ENCODE results near the gene FTH1. TPM values are rescaled to one million over a fixed set of nuclear protein-coding genes. Genes with fewer than 3 reads are reported as not detected.

The FTH1 gene
- total and polyA plus RNA-seq, 2 of the 13 experiments (the other 11 are each of a cell fraction or from before 2014, with no cell fraction given), result 607 to 760 TPM

DNA sequence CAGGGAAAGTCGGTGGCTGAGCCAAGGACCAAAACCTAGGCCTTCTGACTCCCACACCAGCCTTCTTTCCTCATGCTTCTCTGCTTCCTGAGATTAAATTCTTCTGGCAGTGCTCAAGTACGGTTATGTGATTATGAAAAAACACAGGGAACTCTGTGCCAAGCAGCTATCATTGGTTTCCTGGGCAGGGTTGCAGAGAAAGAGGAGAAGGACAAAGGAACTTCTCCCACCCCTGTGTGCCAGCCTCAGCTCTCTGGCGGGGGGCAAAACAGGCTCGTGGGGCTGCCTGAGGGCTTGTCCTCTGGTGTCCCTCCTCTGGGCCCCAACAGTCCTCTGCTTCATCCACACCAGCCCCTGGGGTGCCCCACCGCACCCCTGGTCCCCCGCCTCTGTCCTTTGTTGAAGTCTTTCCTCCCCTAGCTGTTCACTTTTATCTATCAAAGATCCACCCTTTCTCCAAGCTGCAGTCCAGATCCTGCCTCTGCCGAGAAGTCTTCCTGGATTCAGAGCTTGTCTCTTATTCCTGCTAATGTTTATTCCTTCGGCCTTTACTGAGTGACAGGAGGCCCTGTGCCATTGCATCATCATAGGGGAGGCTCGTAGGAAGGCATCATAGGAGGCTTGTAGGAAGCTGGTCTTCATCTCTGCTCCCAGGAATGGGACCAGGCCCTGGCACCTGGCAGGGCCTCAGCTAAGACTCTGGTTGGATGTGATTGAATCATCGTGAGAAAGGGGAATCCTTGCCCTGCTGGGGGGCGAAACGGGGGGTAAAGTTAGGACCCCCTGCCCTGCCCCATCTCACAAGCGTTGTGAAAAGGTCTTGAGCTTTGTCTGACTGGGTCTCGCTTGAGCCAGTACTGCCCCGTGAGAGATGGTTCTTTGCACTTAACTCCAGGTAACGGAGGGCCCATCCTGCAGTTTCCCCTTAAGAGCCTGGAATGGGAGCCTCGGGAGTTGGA lies 11.5 kb upstream of the FTH1 start:
- intact Hi-C loops (cut with micrococcal nuclease; ENCODE audit: unreplicated experiment) (no loop called here), in situ Hi-C loops (cut with HindIII; ENCODE audit: extremely low pct_ligation_motif_present, low pct_unique_long_range_greater_than_20kb) (no loop called here)
- Histone ChIP-seq H3K27me3 (ENCODE audit: control insufficient read depth in 1 of 2, insufficient read depth in 2 of 2, low read length in 2 of 2) (no peaks in the 10 kb centered on the region), H3K36me3 (replicated peaks in 1 of 2; ENCODE audit: control insufficient read depth in 1 of 2, insufficient read depth in 2 of 2, low read length in 2 of 2) (no peaks in the 10 kb centered on the region), H2AFZ (ENCODE audit: low read length) (no peak overlapping the region), H3K9ac (ENCODE audit: insufficient read depth, low read depth, low read length) (no peak overlapping the region), H3K4me3 (replicated peaks in 1 of 3; ENCODE audit: insufficient read depth in 1 of 3, low read depth in 2 of 3, low read length in 3 of 3) (no peak overlapping the region), H3K9me3 (ENCODE audit: low read length) (no peaks in the 10 kb centered on the region), H3K4me1 (ENCODE audit: insufficient read depth, low read length) (peaks cover 99% of the 10 kb centered on the region), H3K4me2 (ENCODE audit: low read depth, low read length) (0 out of 2 replicates have a peak overlapping the region, but pooled peaks have one; percentile 13), H3K79me2 (ENCODE audit: insufficient read depth, low read length) (no peaks in the 10 kb centered on the region), H3K27ac (ENCODE audit: extremely low read length, insufficient read depth, low read length) (peak overlapping the region; percentile 19), H4K20me1 (ENCODE audit: insufficient read depth, low read length) (no peaks in the 10 kb centered on the region)
- ChIA-PET CTCF (ENCODE audit: low intra/inter-chr PET ratio, low total read pairs) (no interaction called here), POLR2A (interaction anchor here (0.9 to 14.8 kb wide), 3 partner anchors 14 to 29 kb away, joined by 5 to 518 read pairs (median 170); partner anchors contain the start of genes BEST1 and FTH1)
- ATAC-seq, result no peak
- no peak for FAIRE-seq
- 83% methylated on average over 17 of the region's 17 CpGs for WGBS (ENCODE audit: low lambda C conversion rate)
- BruUV-seq (replicated peaks), result no TSS peak
- no peak for DNase-seq (ENCODE audit: low spot score)
- TF ChIP-seq, protein P1, sequence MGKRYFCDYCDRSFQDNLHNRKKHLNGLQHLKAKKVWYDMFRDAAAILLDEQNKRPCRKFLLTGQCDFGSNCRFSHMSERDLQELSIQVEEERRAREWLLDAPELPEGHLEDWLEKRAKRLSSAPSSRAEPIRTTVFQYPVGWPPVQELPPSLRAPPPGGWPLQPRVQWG (CRISPR knock-in tag; IDR thresholded peaks at IDR 0.05; ENCODE audit: borderline replicate concordance, low read depth), result no peak
- no peak for TF ChIP-seq CHCHD3 (CRISPR knock-in tag; IDR thresholded peaks at IDR 0.05)
- TF ChIP-seq ATF7 (IDR thresholded peaks at IDR 0.05), result 0 out of 2 replicates have a peak, but pooled peaks have one; percentile 39
- no peak for TF ChIP-seq ATF7 (CRISPR knock-in tag; IDR thresholded peaks at IDR 0.05)
- TF ChIP-seq ZFAT (CRISPR knock-in tag; conservative IDR thresholded peaks at IDR 0.05), result no peak
- TF ChIP-seq, protein P2, sequence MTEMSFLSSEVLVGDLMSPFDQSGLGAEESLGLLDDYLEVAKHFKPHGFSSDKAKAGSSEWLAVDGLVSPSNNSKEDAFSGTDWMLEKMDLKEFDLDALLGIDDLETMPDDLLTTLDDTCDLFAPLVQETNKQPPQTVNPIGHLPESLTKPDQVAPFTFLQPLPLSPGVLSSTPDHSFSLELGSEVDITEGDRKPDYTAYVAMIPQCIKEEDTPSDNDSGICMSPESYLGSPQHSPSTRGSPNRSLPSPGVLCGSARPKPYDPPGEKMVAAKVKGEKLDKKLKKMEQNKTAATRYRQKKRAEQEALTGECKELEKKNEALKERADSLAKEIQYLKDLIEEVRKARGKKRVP (CRISPR knock-in tag; IDR thresholded peaks at IDR 0.05), result peak; percentile 34 to 83; a peak in 2 of 4 replicates
- no peak for TF ChIP-seq ZNF143 (CRISPR knock-in tag; IDR thresholded peaks at IDR 0.05)
- TF ChIP-seq SALL1 (CRISPR knock-in tag; IDR thresholded peaks at IDR 0.05), result 0 out of 2 replicates have a peak, but pooled peaks have one; percentile 10
- peak; percentile 83 for TF ChIP-seq CEBPG (CRISPR knock-in tag; IDR thresholded peaks at IDR 0.05)
- TF ChIP-seq CEBPB (IDR thresholded peaks at IDR 0.05; ENCODE audit: borderline replicate concordance, low read depth, low read length), result peak; percentile 87
- TF ChIP-seq FOSL2 (CRISPR knock-in tag; IDR thresholded peaks at IDR 0.05), result 0 out of 2 replicates have a peak, but pooled peaks have one; percentile 10
- TF ChIP-seq ZNF687 (CRISPR knock-in tag; IDR thresholded peaks at IDR 0.05), result peak; percentile 15; the same call in 1 of the 2 replicates
- TF ChIP-seq, protein P3, sequence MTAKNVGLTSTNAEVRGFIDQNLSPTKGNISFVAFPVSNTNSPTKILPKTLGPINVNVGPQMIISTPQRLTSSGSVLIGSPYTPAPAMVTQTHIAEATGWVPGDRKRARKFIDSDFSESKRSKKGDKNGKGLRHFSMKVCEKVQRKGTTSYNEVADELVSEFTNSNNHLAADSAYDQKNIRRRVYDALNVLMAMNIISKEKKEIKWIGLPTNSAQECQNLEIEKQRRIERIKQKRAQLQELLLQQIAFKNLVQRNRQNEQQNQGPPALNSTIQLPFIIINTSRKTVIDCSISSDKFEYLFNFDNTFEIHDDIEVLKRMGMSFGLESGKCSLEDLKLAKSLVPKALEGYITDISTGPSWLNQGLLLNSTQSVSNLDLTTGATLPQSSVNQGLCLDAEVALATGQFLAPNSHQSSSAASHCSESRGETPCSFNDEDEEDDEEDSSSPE (CRISPR knock-in tag; IDR thresholded peaks at IDR 0.05), result no peak
- peak; percentile 54 for TF ChIP-seq PBX2 (CRISPR knock-in tag; IDR thresholded peaks at IDR 0.05)

All from HepG2 (cell line).